GM18870 (cell line): ENCODE measurements around the gene SPRY4.
"Not testable (repeated sequence)": the region's sequence is repeated elsewhere in the genome, so short reads cannot be mapped to it uniquely, and the experiment has no call there.

ENCODE experiments used
- ATAC-seq: cut with Tn5 transposase; IDR thresholded peaks from one replicate; pipeline ENCODE4 v1.9.1; 2021; ENCODE audit warnings: moderate library complexity; ENCODE audit not compliant: unreplicated experiment

Gene SPRY4

GRCh38 chr5:142339781-142340180, 15.0 kb upstream of the SPRY4 start:
- ATAC-seq, result no peak

- ATAC-seq, result no peak
These were observed 9.7 kb upstream of the SPRY4 start for GRCh38 chr5:142334538-142334937.

GRCh38 chr5:142333749-142334148, 8.9 kb upstream of the SPRY4 start:
- not testable (repeated sequence) for ATAC-seq

- no peak for ATAC-seq
These were observed 5.6 kb upstream of the SPRY4 start for GRCh38 chr5:142330444-142330843.

- no peak for ATAC-seq
These were observed 5.2 kb upstream of the SPRY4 start for GRCh38 chr5:142330026-142330425.

- no peak for ATAC-seq
These were observed 2.5 kb upstream of the SPRY4 start for GRCh38 chr5:142327111-142327842.

GRCh38 chr5:142326480-142326938, 1.7 kb upstream of the SPRY4 start:
- no peak for ATAC-seq

- no peak for ATAC-seq
These were observed 1.1 kb upstream of the SPRY4 start for GRCh38 chr5:142325725-142326479.

- ATAC-seq, result peak; percentile 31
These were observed 518 bp downstream of the SPRY4 start for GRCh38 chr5:142324136-142324870.

GRCh38 chr5:142323480-142324135, 1.2 kb downstream of the SPRY4 start:
- no peak for ATAC-seq

GRCh38 chr5:142322747-142323479, 1.9 kb downstream of the SPRY4 start:
- ATAC-seq, result no peak

GRCh38 chr5:142322403-142322746, 2.4 kb downstream of the SPRY4 start:
- no peak for ATAC-seq

- no peak for ATAC-seq
These were observed 3.8 kb downstream of the SPRY4 start for GRCh38 chr5:142320851-142321560.

- no peak for ATAC-seq
These were observed 4.4 kb downstream of the SPRY4 start for GRCh38 chr5:142320430-142320738.

- no peak for ATAC-seq
These were observed 5.0 kb downstream of the SPRY4 start for GRCh38 chr5:142319560-142320429.

- ATAC-seq, result no peak
These were observed 5.7 kb downstream of the SPRY4 start for GRCh38 chr5:142319105-142319504.

GRCh38 chr5:142317753-142318152, 7.1 kb downstream of the SPRY4 start:
- no peak for ATAC-seq

- ATAC-seq, result no peak
These were observed 7.6 kb downstream of the SPRY4 start for GRCh38 chr5:142317173-142317572.

- ATAC-seq, result no peak
These were observed 8.1 kb downstream of the SPRY4 start for GRCh38 chr5:142316681-142317080.
